Astrocyte (in vitro differentiated cells and primary cell): ENCODE measurements around the gene SLC29A2. TPM values are rescaled to one million over a fixed set of nuclear protein-coding genes. Genes with fewer than 3 reads are reported as not detected.

Experiments
- DNase-seq: peaks from one replicate; pipeline ENCODE4 v3.0.0-alpha.2; 2010; ENCODE audit warnings: low read depth
- FAIRE-seq: peaks from 2 replicates; lab custom pipeline; 2011; peaks lifted over from hg19 to GRCh38; lab: Jason Lieb, UNC
- H2AFZ ChIP-seq: 2 replicates; pipeline ENCODE4 v1.6.0; 2012; ENCODE audit warnings: low read depth, low read length, inconsistent platforms
- H3K27ac ChIP-seq: 2 replicates; pipeline ENCODE4 v1.5.1; 2011; ENCODE audit warnings: low read depth, low read length, inconsistent platforms
- H3K27me3 ChIP-seq: 2 replicates; pipeline ENCODE4 v1.6.0; 2011; ENCODE audit warnings: low read length, inconsistent platforms; ENCODE audit not compliant: insufficient read depth
- H3K36me3 ChIP-seq: 2 replicates; pipeline ENCODE4 v1.5.1; 2011; ENCODE audit warnings: low read length, inconsistent platforms; ENCODE audit not compliant: insufficient read depth
- H3K4me1 ChIP-seq: 2 replicates; pipeline ENCODE4 v1.5.1; 2011; ENCODE audit warnings: low read length, inconsistent platforms; ENCODE audit not compliant: insufficient read depth
- H3K4me2 ChIP-seq: 2 replicates; pipeline ENCODE4 v1.6.0; 2012; ENCODE audit warnings: low read length, inconsistent platforms
- H3K4me3 ChIP-seq: 2 replicates; pipeline ENCODE4 v1.5.1; 2011; ENCODE audit warnings: low read depth, mild to moderate bottlenecking, low read length, inconsistent platforms; ENCODE audit not compliant: insufficient read depth
- H3K79me2 ChIP-seq: 2 replicates; pipeline ENCODE4 v1.6.0; 2012; ENCODE audit warnings: mild to moderate bottlenecking, low read length, inconsistent platforms; ENCODE audit not compliant: insufficient read depth
- H3K9ac ChIP-seq: 2 replicates; pipeline ENCODE4 v1.6.0; 2012; ENCODE audit warnings: mild to moderate bottlenecking, low read length, inconsistent platforms
- H3K9me3 ChIP-seq: 2 replicates; pipeline ENCODE4 v1.5.1; 2012; ENCODE audit warnings: low read depth, mild to moderate bottlenecking, low read length, inconsistent platforms; ENCODE audit not compliant: insufficient read depth
- H4K20me1 ChIP-seq: 2 replicates; pipeline ENCODE4 v1.6.0; 2012; ENCODE audit warnings: low read length, inconsistent platforms; ENCODE audit not compliant: insufficient read depth
- H3K27ac Mint-ChIP-seq: one replicate; pipeline ENCODE4 v1.8.0; 2021; ENCODE audit warnings: mild to moderate bottlenecking, mixed read lengths; ENCODE audit not compliant: unreplicated experiment
- H3K27me3 Mint-ChIP-seq: one replicate; pipeline ENCODE4 v1.8.0; 2021; ENCODE audit warnings: low read depth, mixed read lengths; ENCODE audit not compliant: unreplicated experiment
- H3K36me3 Mint-ChIP-seq: one replicate; pipeline ENCODE4 v1.8.0; 2021; ENCODE audit warnings: low read depth, mixed read lengths; ENCODE audit not compliant: unreplicated experiment
- H3K4me1 Mint-ChIP-seq: one replicate; pipeline ENCODE4 v1.8.0; 2021; ENCODE audit warnings: low read depth, mixed read lengths; ENCODE audit not compliant: unreplicated experiment
- H3K4me3 Mint-ChIP-seq: one replicate; pipeline ENCODE4 v1.8.0; 2021; ENCODE audit warnings: mild to moderate bottlenecking, moderate library complexity, mixed read lengths; ENCODE audit not compliant: unreplicated experiment
- H3K9me3 Mint-ChIP-seq: one replicate; pipeline ENCODE4 v1.8.0; 2021; ENCODE audit warnings: mild to moderate bottlenecking, mixed read lengths; ENCODE audit not compliant: unreplicated experiment
- CTCF ChIP-seq: IDR thresholded peaks from 2 replicates; pipeline ENCODE4 v1.5.1; 2011; ENCODE audit warnings: low read depth, mild to moderate bottlenecking, inconsistent platforms, low read length, moderate library complexity; ENCODE audit not compliant: insufficient read depth
- EZH2 ChIP-seq: IDR thresholded peaks from 2 replicates; pipeline ENCODE4 v1.6.1; 2012; ENCODE audit warnings: mild to moderate bottlenecking, low read length, inconsistent platforms; ENCODE audit not compliant: insufficient read depth
- total RNA-seq: library from RNA; stranded (reverse); gene quantifications from 2 replicates; pipeline ENCODE4 v1.2.1, GENCODE V29; 2021

The SLC29A2 gene
- total RNA-seq, 1 donor from 2014 or later = 6.6 TPM

GRCh38 chr11:66417000-66417399, 45.4 kb upstream of the SLC29A2 start:
- peaks cover 54% of the 10 kb centered on the region for H3K27me3 Mint-ChIP-seq
- DNase-seq (no peak), FAIRE-seq (no peak)
- H3K27ac ChIP-seq = no peak overlapping the region
- H3K4me1 Mint-ChIP-seq = peaks cover 26% of the 10 kb centered on the region
- peaks cover 33% of the 10 kb centered on the region for H3K27me3 ChIP-seq
- H4K20me1 ChIP-seq = peaks cover 64% of the 10 kb centered on the region
- peaks cover 2% of the 10 kb centered on the region for H3K36me3 Mint-ChIP-seq
- no peak overlapping the region for H2AFZ ChIP-seq
- no peaks in the 10 kb centered on the region for H3K9me3 ChIP-seq
- no peak overlapping the region for H3K4me3 Mint-ChIP-seq
- TF ChIP-seq EZH2 (no peak), CTCF (no peak)
- no peak overlapping the region for H3K27ac Mint-ChIP-seq
- H3K36me3 ChIP-seq = no peaks in the 10 kb centered on the region
- H3K4me1 ChIP-seq = peaks cover 12% of the 10 kb centered on the region
- no peak overlapping the region for H3K4me2 ChIP-seq
- no peak overlapping the region for H3K9ac ChIP-seq
- H3K79me2 ChIP-seq = no peaks in the 10 kb centered on the region
- peaks cover 9% of the 10 kb centered on the region for H3K9me3 Mint-ChIP-seq
- no peak overlapping the region for H3K4me3 ChIP-seq

GRCh38 chr11:66415423-66415822, 43.9 kb upstream of the SLC29A2 start:
- no peak for TF ChIP-seq CTCF
- TF ChIP-seq EZH2 = no peak
- H3K4me1 ChIP-seq = peaks cover 12% of the 10 kb centered on the region
- no peak overlapping the region for H3K4me3 ChIP-seq
- H3K4me2 ChIP-seq = no peak overlapping the region
- Mint-ChIP-seq H3K36me3 (peaks cover 2% of the 10 kb centered on the region), H3K4me1 (peaks cover 30% of the 10 kb centered on the region), H3K4me3 (no peak overlapping the region), H3K27me3 (peaks cover 59% of the 10 kb centered on the region), H3K27ac (no peak overlapping the region), H3K9me3 (peaks cover 8% of the 10 kb centered on the region)
- no peak overlapping the region for H2AFZ ChIP-seq
- H3K27ac ChIP-seq = no peak overlapping the region
- H4K20me1 ChIP-seq = peaks cover 58% of the 10 kb centered on the region
- no peaks in the 10 kb centered on the region for H3K9me3 ChIP-seq
- no peaks in the 10 kb centered on the region for H3K36me3 ChIP-seq
- DNase-seq (no peak), FAIRE-seq (no peak)
- no peak overlapping the region for H3K9ac ChIP-seq
- peaks cover 28% of the 10 kb centered on the region for H3K27me3 ChIP-seq
- no peaks in the 10 kb centered on the region for H3K79me2 ChIP-seq

GRCh38 chr11:66414120-66414934, 42.8 kb upstream of the SLC29A2 start:
- Histone ChIP-seq H4K20me1 (peaks cover 49% of the 10 kb centered on the region), H3K79me2 (no peaks in the 10 kb centered on the region), H2AFZ (no peak overlapping the region), H3K4me1 (peaks cover 16% of the 10 kb centered on the region), H3K27me3 (peaks cover 19% of the 10 kb centered on the region), H3K36me3 (no peaks in the 10 kb centered on the region), H3K27ac (no peak overlapping the region), H3K4me2 (no peak overlapping the region), H3K4me3 (no peak overlapping the region), H3K9me3 (no peaks in the 10 kb centered on the region), H3K9ac (no peak overlapping the region)
- TF ChIP-seq EZH2 (no peak), CTCF (no peak)
- FAIRE-seq = no peak
- Mint-ChIP-seq H3K4me1 (peaks cover 30% of the 10 kb centered on the region), H3K36me3 (peaks cover 2% of the 10 kb centered on the region), H3K27ac (no peak overlapping the region), H3K27me3 (peaks cover 63% of the 10 kb centered on the region), H3K4me3 (no peak overlapping the region), H3K9me3 (peaks cover 4% of the 10 kb centered on the region)
- DNase-seq = no peak
